ENCODE data around the gene DUS1L.

DNA sequence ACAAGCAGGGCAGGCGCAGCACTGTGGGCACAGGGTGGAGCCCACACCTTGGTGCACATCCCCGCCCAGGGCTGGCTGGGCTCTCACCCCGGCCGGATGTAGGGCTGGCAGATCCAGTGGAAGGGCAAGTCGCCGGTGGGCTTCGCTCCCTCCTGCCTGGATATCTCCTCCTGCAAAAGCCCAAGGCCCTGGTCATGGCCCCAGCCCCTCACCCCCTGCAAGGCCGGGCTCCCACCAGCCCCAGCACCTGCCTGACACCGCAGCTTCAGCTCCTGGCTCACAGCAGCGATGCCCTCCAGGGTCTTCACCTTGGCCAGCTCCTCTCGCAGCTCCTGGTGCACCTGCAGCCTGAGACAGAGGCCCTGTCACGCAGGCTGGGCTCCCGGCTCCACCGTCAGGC lies 5.0 kb downstream of the DUS1L start:
- TF ChIP-seq CTCF (IDR thresholded peaks at IDR 0.05) (no peak), POLR2AphosphoS5 (IDR thresholded peaks at IDR 0.05) (no peak), EP300 (IDR thresholded peaks at IDR 0.05; ENCODE audit: low read depth) (no peak)
